ENCODE results near the gene EXOSC5. TPM values are rescaled to one million over a fixed set of nuclear protein-coding genes. Genes with fewer than 3 reads are reported as not detected.

The EXOSC5 gene
- total RNA-seq = 9.6 and 12.3 TPM in 2 replicates

GRCh38 chr19:41397086-41398049 is at the start of gene EXOSC5, which contains the start of gene BCKDHA:
TSS of gene EXOSC5 (minus strand) at chr19:41397359. CDS start at chr19:41397328, 31 bp downstream.
TSS of gene BCKDHA (plus strand) at chr19:41397818. CDS start at chr19:41397828, 10 bp downstream.

GRCh38 chr19:41442473-41443355 is 45.6 kb upstream of the EXOSC5 start, which contains the start of gene ERICH4:
TSS of gene ERICH4 (plus strand) at chr19:41443156. CDS start at chr19:41443170, 14 bp downstream.

GRCh38 chr19:41439441-41440222 is 42.5 kb upstream of the EXOSC5 start, which contains the start of gene DMAC2:
TSS of gene DMAC2 (minus strand) at chr19:41439912. CDS start at chr19:41439899, 13 bp downstream.

GRCh38 chr19:41426952-41427646 is 29.9 kb upstream of the EXOSC5 start, which contains the start of gene B3GNT8:
TSS of gene B3GNT8 (minus strand) at chr19:41427374. CDS start at chr19:41426778, 596 bp downstream.

GRCh38 chr19:41376241-41376997 is 20.7 kb downstream of the EXOSC5 start, which contains the start of gene TMEM91:
TSS of gene TMEM91 (plus strand) at chr19:41376533. CDS start at chr19:41378310, 1,777 bp downstream.

GRCh38 chr19:41363753-41364523 is 33.2 kb downstream of the EXOSC5 start, which contains the start of gene B9D2:
TSS of gene B9D2 (minus strand) at chr19:41364149. CDS start at chr19:41363519, 630 bp downstream.

GRCh38 chr19:41353466-41354342 is 43.5 kb downstream of the EXOSC5 start, which contains the start of gene TGFB1:
TSS of gene TGFB1 (minus strand) at chr19:41353922. CDS start at chr19:41353044, 878 bp downstream.

Other genes with a start within 250 kb of the EXOSC5 start
- 0.25 and 0.49 TPM in 2 replicates for gene CYP2S1, start 204.1 kb downstream of the EXOSC5 start, total RNA-seq
- 24.8 and 28.4 TPM in 2 replicates for gene AXL, start 178.1 kb downstream of the EXOSC5 start, total RNA-seq
- 59.9 and 107 TPM in 2 replicates for gene HNRNPUL1, start 133.0 kb downstream of the EXOSC5 start, total RNA-seq
- 5.8 and 14.4 TPM in 2 replicates for gene CCDC97, start 87.2 kb downstream of the EXOSC5 start, total RNA-seq
- gene TGFB1, start 43.4 kb downstream of the EXOSC5 start, total RNA-seq = 11.0 and 55.1 TPM in 2 replicates
- gene B9D2, start 33.2 kb downstream of the EXOSC5 start, total RNA-seq = 5.9 and 8.9 TPM in 2 replicates
- gene TMEM91, start 20.8 kb downstream of the EXOSC5 start, total RNA-seq = 3.5 and 5.5 TPM in 2 replicates
- 29.3 and 45.6 TPM in 2 replicates for gene BCKDHA, start 459 bp upstream of the EXOSC5 start, total RNA-seq
- 0.97 and 1.1 TPM in 2 replicates for gene B3GNT8, start 30.0 kb upstream of the EXOSC5 start, total RNA-seq
- gene DMAC2, start 42.6 kb upstream of the EXOSC5 start, total RNA-seq = 31.1 and 44.7 TPM in 2 replicates
- not detected in 2 replicates for gene ERICH4, start 45.8 kb upstream of the EXOSC5 start, total RNA-seq
- 2.3 and 6.6 TPM in 2 replicates for gene CEACAM21, start 178.8 kb upstream of the EXOSC5 start, total RNA-seq
- not detected in 2 replicates for gene CEACAM4, start 229.7 kb upstream of the EXOSC5 start, total RNA-seq

All from bladder microvascular endothelial cell (primary cell).